ENCODE measurements around the gene SLC30A10. TPM values are rescaled to one million over a fixed set of nuclear protein-coding genes. Genes with fewer than 3 reads are reported as not detected.
"Not testable (repeated sequence)": the region's sequence is repeated elsewhere in the genome, so short reads cannot be mapped to it uniquely, and the experiment has no call there.

Gene SLC30A10
- total and polyA plus RNA-seq, 4 donors: not detected

DNA sequence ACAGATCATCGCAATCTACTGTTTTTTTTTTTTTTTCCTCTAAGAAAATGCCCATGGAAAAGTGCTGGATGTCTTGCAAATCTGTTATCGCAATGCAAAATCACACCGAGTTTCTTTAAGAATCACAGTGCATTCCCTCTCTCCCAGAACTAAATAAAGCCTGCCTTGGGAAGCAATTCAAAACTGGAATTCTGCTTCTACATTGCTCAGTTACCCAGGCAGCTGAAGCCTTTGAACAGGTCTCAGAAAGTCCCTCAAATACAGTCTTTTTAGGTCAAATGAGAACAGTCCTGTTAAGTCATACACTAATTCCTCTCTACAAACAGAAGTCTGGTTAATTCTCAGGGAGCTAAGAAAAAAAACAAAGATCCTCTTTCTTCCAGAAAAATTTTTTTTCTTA is 46.3 kb downstream of the SLC30A10 start:
- Histone ChIP-seq H3K9me3 (ENCODE audit: control insufficient read depth in 4 of 4, insufficient read depth in 3 of 4, low read length in 3 of 4) (no peaks in the 10 kb centered on the region), H3K4me3 (no peak overlapping the region), H3K27ac (ENCODE audit: low read depth in 1 of 2, low read length in 1 of 2) (no peak overlapping the region), H3K36me3 (ENCODE audit: control insufficient read depth in 4 of 4, insufficient read depth in 4 of 4, low read length in 4 of 4) (no peaks in the 10 kb centered on the region), H3K9ac (ENCODE audit: insufficient read depth in 1 of 2, low read length in 2 of 2) (no peak overlapping the region), H3K27me3 (ENCODE audit: control insufficient read depth in 3 of 3, insufficient read depth in 3 of 3, low read length in 2 of 3) (peaks cover 3 to 4% (median 3%) of the 10 kb centered on the region in 3 donors), H3K4me1 (ENCODE audit: control insufficient read depth in 5 of 5, insufficient read depth in 5 of 5, low read length in 5 of 5) (no peaks in the 10 kb centered on the region)
- no peak for DNase-seq
- no peak for TF ChIP-seq CTCF (IDR thresholded peaks at IDR 0.05; ENCODE audit: control extremely low read depth, extremely low read depth)
- no peak for ATAC-seq (ENCODE audit: insufficient read depth, low FRiP score)
- WGBS, 2 donors: 81 to 90% methylated on average over 3 of the region's 3 CpGs

DNA sequence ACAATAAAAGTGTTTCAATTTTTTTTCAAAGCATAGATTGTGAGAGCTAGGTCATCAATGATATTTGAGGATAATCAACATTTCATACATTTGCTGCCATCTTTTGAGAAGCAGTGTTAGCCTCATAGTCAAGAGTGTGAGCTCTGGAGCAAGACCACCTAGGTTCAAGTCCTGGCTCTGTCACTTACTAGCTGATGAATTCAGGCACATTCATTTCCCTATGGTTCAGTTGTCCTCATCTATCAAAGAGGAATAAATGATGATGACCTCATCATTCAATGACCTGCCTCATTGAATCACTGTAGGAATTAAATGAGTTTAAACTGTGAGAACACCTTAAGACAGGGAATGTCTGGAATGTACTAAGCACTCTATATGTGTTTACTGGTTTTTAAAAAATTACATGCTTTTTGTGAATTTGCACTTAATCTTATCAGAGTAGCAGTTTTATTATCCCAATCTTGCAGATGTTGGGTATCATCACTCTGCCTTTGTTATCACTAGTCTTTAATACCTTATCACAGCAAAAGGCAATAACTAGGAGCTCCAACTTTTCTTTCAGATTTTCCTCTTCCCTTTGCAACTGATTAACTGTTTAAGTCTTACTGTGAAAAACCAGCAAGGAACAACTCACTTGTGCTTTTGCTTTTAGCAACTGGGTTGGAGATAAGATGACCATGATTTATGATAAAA is 47.4 kb downstream of the SLC30A10 start:
- TF ChIP-seq CTCF (IDR thresholded peaks at IDR 0.05; ENCODE audit: control extremely low read depth, extremely low read depth): no peak
- Histone ChIP-seq H3K36me3 (ENCODE audit: control insufficient read depth in 4 of 4, insufficient read depth in 4 of 4, low read length in 4 of 4) (no peaks in the 10 kb centered on the region), H3K9me3 (ENCODE audit: control insufficient read depth in 4 of 4, insufficient read depth in 3 of 4, low read length in 3 of 4) (no peaks in the 10 kb centered on the region), H3K27ac (ENCODE audit: low read depth in 1 of 2, low read length in 1 of 2) (no peak overlapping the region), H3K9ac (ENCODE audit: insufficient read depth in 1 of 2, low read length in 2 of 2) (no peak overlapping the region), H3K4me3 (no peak overlapping the region), H3K4me1 (ENCODE audit: control insufficient read depth in 5 of 5, insufficient read depth in 5 of 5, low read length in 5 of 5) (no peaks in the 10 kb centered on the region), H3K27me3 (ENCODE audit: control insufficient read depth in 3 of 3, insufficient read depth in 3 of 3, low read length in 2 of 3) (peaks cover 3 to 4% (median 4%) of the 10 kb centered on the region in 3 donors)
- ATAC-seq (ENCODE audit: insufficient read depth, low FRiP score) (no peak), DNase-seq (no peak)

DNA sequence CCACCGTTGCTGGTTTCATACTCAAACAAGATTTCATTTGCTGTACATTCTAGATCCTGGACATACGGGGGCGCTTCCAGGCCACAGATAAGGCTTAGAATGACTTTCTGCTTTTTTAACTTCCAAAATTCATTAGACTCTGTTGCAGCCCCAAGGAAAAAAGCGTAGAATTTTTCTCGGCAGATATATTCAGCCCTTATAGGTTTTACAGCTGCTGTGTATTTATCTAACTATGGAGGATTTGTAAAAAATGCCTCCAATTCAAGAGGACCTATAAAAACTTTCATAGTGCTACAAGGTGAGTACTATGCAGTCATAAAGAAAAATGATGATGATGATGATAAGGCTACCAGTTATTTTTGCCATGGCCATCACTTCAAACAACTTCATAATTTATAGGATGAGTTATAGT is 51.6 kb downstream of the SLC30A10 start:
- Histone ChIP-seq H3K9ac (ENCODE audit: insufficient read depth in 1 of 2, low read length in 2 of 2) (no peak overlapping the region), H3K4me1 (ENCODE audit: control insufficient read depth in 5 of 5, insufficient read depth in 5 of 5, low read length in 5 of 5) (no peaks in the 10 kb centered on the region), H3K4me3 (no peak overlapping the region), H3K36me3 (ENCODE audit: control insufficient read depth in 4 of 4, insufficient read depth in 4 of 4, low read length in 4 of 4) (no peaks in the 10 kb centered on the region), H3K9me3 (ENCODE audit: control insufficient read depth in 4 of 4, insufficient read depth in 3 of 4, low read length in 3 of 4) (no peaks in the 10 kb centered on the region), H3K27ac (ENCODE audit: low read depth in 1 of 2, low read length in 1 of 2) (no peak overlapping the region), H3K27me3 (ENCODE audit: control insufficient read depth in 3 of 3, insufficient read depth in 3 of 3, low read length in 2 of 3) (peaks cover 0 to 6% (median 3%) of the 10 kb centered on the region in 3 donors)
- WGBS, 2 donors: 72 to 73% methylated on average over 5 of the region's 5 CpGs
- no peak for TF ChIP-seq CTCF (IDR thresholded peaks at IDR 0.05; ENCODE audit: control extremely low read depth, extremely low read depth)
- ATAC-seq (ENCODE audit: insufficient read depth, low FRiP score): no peak
- DNase-seq: no peak

DNA sequence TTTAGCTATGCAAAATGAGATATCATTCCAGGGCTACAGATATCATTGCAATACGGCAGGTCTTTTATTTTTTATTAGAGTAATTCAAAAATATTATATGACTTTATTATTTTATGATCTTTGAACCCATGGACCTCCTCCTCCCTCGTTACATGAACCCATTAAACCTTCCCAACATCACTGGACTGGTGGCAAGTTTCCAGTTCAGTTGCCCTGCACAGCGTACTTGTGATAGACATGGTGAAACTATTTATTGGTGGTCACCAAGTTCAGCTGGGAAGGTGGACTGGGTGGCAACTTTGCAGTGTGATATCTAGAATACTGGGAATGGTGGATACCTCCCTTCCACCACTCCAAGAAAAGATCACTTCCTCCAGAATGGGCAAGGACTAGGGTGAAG is 52.5 kb downstream of the SLC30A10 start:
- Histone ChIP-seq H3K9ac (ENCODE audit: insufficient read depth in 1 of 2, low read length in 2 of 2) (no peak overlapping the region), H3K27me3 (ENCODE audit: control insufficient read depth in 3 of 3, insufficient read depth in 3 of 3, low read length in 2 of 3) (peaks cover 0 to 5% (median 2%) of the 10 kb centered on the region in 3 donors), H3K4me3 (no peak overlapping the region), H3K36me3 (ENCODE audit: control insufficient read depth in 4 of 4, insufficient read depth in 4 of 4, low read length in 4 of 4) (no peaks in the 10 kb centered on the region), H3K27ac (ENCODE audit: low read depth in 1 of 2, low read length in 1 of 2) (no peak overlapping the region), H3K9me3 (ENCODE audit: control insufficient read depth in 4 of 4, insufficient read depth in 3 of 4, low read length in 3 of 4) (no peaks in the 10 kb centered on the region), H3K4me1 (ENCODE audit: control insufficient read depth in 5 of 5, insufficient read depth in 5 of 5, low read length in 5 of 5) (no peaks in the 10 kb centered on the region)
- TF ChIP-seq CTCF (IDR thresholded peaks at IDR 0.05; ENCODE audit: control extremely low read depth, extremely low read depth): no peak
- DNase-seq: no peak
- WGBS, 2 donors: 74 to 88% methylated on average over 3 of the region's 3 CpGs
- ATAC-seq (ENCODE audit: insufficient read depth, low FRiP score): no peak

GRCh38 chr1:219872538-219872937 is 55.8 kb downstream of the SLC30A10 start:
- not testable (repeated sequence) for H3K9me3 ChIP-seq (ENCODE audit: control insufficient read depth in 4 of 4, insufficient read depth in 3 of 4, low read length in 3 of 4)

More at GRCh38 chr1:219872538-219872937, 55.8 kb downstream of the SLC30A10 start:
- not testable (repeated sequence) for H3K9ac ChIP-seq (ENCODE audit: insufficient read depth in 1 of 2, low read length in 2 of 2); ATAC-seq (ENCODE audit: insufficient read depth, low FRiP score); H3K4me1 ChIP-seq (ENCODE audit: control insufficient read depth in 5 of 5, insufficient read depth in 5 of 5, low read length in 5 of 5); H3K27ac ChIP-seq (ENCODE audit: low read depth in 1 of 2, low read length in 1 of 2); H3K27me3 ChIP-seq (ENCODE audit: control insufficient read depth in 3 of 3, insufficient read depth in 3 of 3, low read length in 2 of 3); DNase-seq; H3K4me3 ChIP-seq; H3K36me3 ChIP-seq (ENCODE audit: control insufficient read depth in 4 of 4, insufficient read depth in 4 of 4, low read length in 4 of 4)
- 72 to 89% methylated on average over 1 of the region's 1 CpG for WGBS, 2 donors
